Mesendoderm (in vitro differentiated cells): ENCODE results near the gene ARHGAP44.

Experiments used
- DNase-seq: peaks from one replicate; pipeline ENCODE4 v3.0.0; 2013
- H2AK5ac ChIP-seq: 2 replicates; pipeline ENCODE4 v1.6.1; 2013; ENCODE audit warnings: low read length, inconsistent platforms
- H2BK120ac ChIP-seq: 2 replicates; pipeline ENCODE4 v1.6.1; 2013; ENCODE audit warnings: low read depth, mild to moderate bottlenecking, low read length, moderate library complexity, mixed read lengths
- H2BK15ac ChIP-seq: replicated peaks from 2 replicates; pipeline ENCODE4 v1.6.1; 2013; ENCODE audit warnings: low read depth, mild to moderate bottlenecking, moderate library complexity
- H2BK5ac ChIP-seq: 2 replicates; pipeline ENCODE4 v1.6.1; 2013; ENCODE audit warnings: low read length, inconsistent platforms
- H3K18ac ChIP-seq: 2 replicates; pipeline ENCODE4 v1.6.1; 2013; ENCODE audit warnings: mild to moderate bottlenecking, low read length, mixed read lengths
- H3K23ac ChIP-seq: one replicate; pipeline ENCODE4 v1.6.1; 2013; ENCODE audit warnings: low read length
- H3K27ac ChIP-seq: 2 replicates; pipeline ENCODE4 v1.5.1; 2013; ENCODE audit warnings: low read depth, mild to moderate bottlenecking, inconsistent platforms, low read length, moderate library complexity
- H3K27me3 ChIP-seq: 2 replicates; pipeline ENCODE4 v1.6.1; 2013; ENCODE audit warnings: low read length, control low read depth, mild to moderate bottlenecking, inconsistent platforms; ENCODE audit not compliant: insufficient read depth, poor library complexity
- H3K36me3 ChIP-seq: 2 replicates; pipeline ENCODE4 v1.6.1; 2013; ENCODE audit warnings: low read length, inconsistent platforms; ENCODE audit not compliant: control insufficient read depth, insufficient read depth
- H3K4ac ChIP-seq: one replicate; pipeline ENCODE4 v1.6.1; 2013; ENCODE audit warnings: low read depth, mild to moderate bottlenecking, low read length, moderate library complexity
- H3K4me1 ChIP-seq: 2 replicates; pipeline ENCODE4 v1.6.1; 2013; ENCODE audit warnings: low read depth, low read length, inconsistent platforms; ENCODE audit not compliant: control insufficient read depth
- H3K4me2 ChIP-seq: 2 replicates; pipeline ENCODE4 v1.6.1; 2013; ENCODE audit warnings: low read length
- H3K4me3 ChIP-seq: 2 replicates; pipeline ENCODE4 v1.5.1; 2013; ENCODE audit warnings: mild to moderate bottlenecking, low read length
- H3K56ac ChIP-seq: one replicate; pipeline ENCODE4 v1.6.1; 2013; ENCODE audit warnings: low read length
- H3K79me1 ChIP-seq: 2 replicates; pipeline ENCODE4 v1.6.1; 2013; ENCODE audit warnings: low read length, inconsistent platforms
- H3K79me2 ChIP-seq: 2 replicates; pipeline ENCODE4 v1.6.1; 2013; ENCODE audit warnings: mild to moderate bottlenecking, low read length; ENCODE audit not compliant: control insufficient read depth, insufficient read depth
- H3K9ac ChIP-seq: 2 replicates; pipeline ENCODE4 v1.6.1; 2013; ENCODE audit warnings: low read length, inconsistent platforms
- H4K5ac ChIP-seq: one replicate; pipeline ENCODE4 v1.6.1; 2013; ENCODE audit warnings: low read length
- H4K8ac ChIP-seq: one replicate; pipeline ENCODE4 v1.6.1; 2013; ENCODE audit warnings: low read depth, mild to moderate bottlenecking, control low read depth, low read length, moderate library complexity
- WGBS: extraction: QIAGEN DNeasy Blood & Tissue Kit; methylation state at CpG from one replicate; pipeline ENCODE4 v1.1.7; 2013; ENCODE audit warnings: low lambda C conversion rate, missing lambda C conversion rate; ENCODE audit not compliant: insufficient coverage; ENCODE audit errors: extremely low coverage; 5-methylcytosine and 5-hydroxymethylcytosine counted together

The ARHGAP44 gene

GRCh38 chr17:12983991-12984884 lies 194.9 kb downstream of the ARHGAP44 start:
- WGBS: no CpG with 5 or more reads among the region's 21 CpGs
- no peak for DNase-seq

GRCh38 chr17:12985431-12986293 lies 196.4 kb downstream of the ARHGAP44 start:
- H3K9ac ChIP-seq: no peak overlapping the region
- no peak overlapping the region for H3K4me3 ChIP-seq
- H4K8ac ChIP-seq: no peak overlapping the region
- peaks cover 4% of the 10 kb centered on the region for H3K36me3 ChIP-seq
- no peak overlapping the region for H3K18ac ChIP-seq
- no peak overlapping the region for H3K4ac ChIP-seq
- no peak overlapping the region for H3K23ac ChIP-seq
- H3K27ac ChIP-seq: no peak overlapping the region
- H3K4me1 ChIP-seq: no peaks in the 10 kb centered on the region
- H2AK5ac ChIP-seq: no peak overlapping the region
- no peak overlapping the region for H3K56ac ChIP-seq
- no peak overlapping the region for H2BK15ac ChIP-seq
- no peak overlapping the region for H2BK5ac ChIP-seq
- no CpG with 5 or more reads among the region's 14 CpGs for WGBS
- no peaks in the 10 kb centered on the region for H3K79me2 ChIP-seq
- H3K79me1 ChIP-seq: no peaks in the 10 kb centered on the region
- no peaks in the 10 kb centered on the region for H3K27me3 ChIP-seq
- DNase-seq: no peak
- H4K5ac ChIP-seq: no peak overlapping the region
- no peak overlapping the region for H3K4me2 ChIP-seq
- no peak overlapping the region for H2BK120ac ChIP-seq

More at GRCh38 chr17:12983991-12984884, 194.9 kb downstream of the ARHGAP44 start:
- Histone ChIP-seq H3K27me3 (no peaks in the 10 kb centered on the region), H3K27ac (no peak overlapping the region), H2AK5ac (no peak overlapping the region), H3K23ac (no peak overlapping the region), H3K9ac (no peak overlapping the region), H3K36me3 (no peaks in the 10 kb centered on the region), H4K5ac (no peak overlapping the region), H3K4ac (no peak overlapping the region), H3K4me3 (no peak overlapping the region), H2BK120ac (no peak overlapping the region), H3K79me1 (no peaks in the 10 kb centered on the region), H3K79me2 (no peaks in the 10 kb centered on the region), H3K4me1 (no peaks in the 10 kb centered on the region), H4K8ac (no peak overlapping the region), H2BK15ac (no peak overlapping the region), H3K56ac (no peak overlapping the region), H3K18ac (no peak overlapping the region), H2BK5ac (no peak overlapping the region), H3K4me2 (no peak overlapping the region)

GRCh38 chr17:12987120-12987519 lies 197.8 kb downstream of the ARHGAP44 start:
- Histone ChIP-seq H4K8ac (no peak overlapping the region), H3K18ac (no peak overlapping the region), H3K4me2 (no peak overlapping the region), H3K4ac (no peak overlapping the region), H2AK5ac (no peak overlapping the region), H3K4me3 (no peak overlapping the region), H3K36me3 (peaks cover 14% of the 10 kb centered on the region), H3K56ac (no peak overlapping the region), H3K79me1 (no peaks in the 10 kb centered on the region), H3K9ac (no peak overlapping the region), H2BK120ac (no peak overlapping the region), H3K4me1 (no peaks in the 10 kb centered on the region), H3K23ac (no peak overlapping the region), H2BK5ac (no peak overlapping the region), H3K27me3 (no peaks in the 10 kb centered on the region), H2BK15ac (no peak overlapping the region), H3K79me2 (no peaks in the 10 kb centered on the region), H3K27ac (no peak overlapping the region), H4K5ac (no peak overlapping the region)
- no CpG with 5 or more reads among the region's 12 CpGs for WGBS
- DNase-seq: peak; percentile 32

- no peaks in the 10 kb centered on the region for H3K27me3 ChIP-seq
- H3K36me3 ChIP-seq: peaks cover 23% of the 10 kb centered on the region
- no peak overlapping the region for H3K18ac ChIP-seq
- H3K4ac ChIP-seq: no peak overlapping the region
- no CpG with 5 or more reads among the region's 25 CpGs for WGBS
- DNase-seq: peak; percentile 17
- no peak overlapping the region for H3K4me2 ChIP-seq
- H3K27ac ChIP-seq: no peak overlapping the region
- no peak overlapping the region for H2BK15ac ChIP-seq
- no peaks in the 10 kb centered on the region for H3K79me1 ChIP-seq
- H2BK5ac ChIP-seq: no peak overlapping the region
- no peak overlapping the region for H3K4me3 ChIP-seq
- no peaks in the 10 kb centered on the region for H3K4me1 ChIP-seq
- no peak overlapping the region for H3K9ac ChIP-seq
- no peak overlapping the region for H3K56ac ChIP-seq
- no peak overlapping the region for H4K8ac ChIP-seq
- H2AK5ac ChIP-seq: no peak overlapping the region
- no peak overlapping the region for H4K5ac ChIP-seq
- no peak overlapping the region for H2BK120ac ChIP-seq
- no peak overlapping the region for H3K23ac ChIP-seq
- no peaks in the 10 kb centered on the region for H3K79me2 ChIP-seq
Observed at GRCh38 chr17:12990041-12990808, 200.9 kb downstream of the ARHGAP44 start.

GRCh38 chr17:12990926-12991325 lies 201.6 kb downstream of the ARHGAP44 start:
- no peak overlapping the region for H3K23ac ChIP-seq
- no peaks in the 10 kb centered on the region for H3K79me2 ChIP-seq
- no CpG with 5 or more reads among the region's 12 CpGs for WGBS
- no peak overlapping the region for H3K9ac ChIP-seq
- no peak overlapping the region for H4K5ac ChIP-seq
- DNase-seq: no peak
- H2BK120ac ChIP-seq: no peak overlapping the region
- H3K4me2 ChIP-seq: no peak overlapping the region
- H3K27ac ChIP-seq: no peak overlapping the region
- no peaks in the 10 kb centered on the region for H3K79me1 ChIP-seq
- H3K18ac ChIP-seq: no peak overlapping the region
- H3K27me3 ChIP-seq: no peaks in the 10 kb centered on the region
- no peak overlapping the region for H3K4me3 ChIP-seq
- H3K4me1 ChIP-seq: no peaks in the 10 kb centered on the region
- no peak overlapping the region for H4K8ac ChIP-seq
- no peak overlapping the region for H2BK15ac ChIP-seq
- peaks cover 26% of the 10 kb centered on the region for H3K36me3 ChIP-seq
- H3K4ac ChIP-seq: no peak overlapping the region
- H2BK5ac ChIP-seq: no peak overlapping the region
- no peak overlapping the region for H3K56ac ChIP-seq
- no peak overlapping the region for H2AK5ac ChIP-seq
